Thyroid gland (tissue), 4 donors: Measurements from ENCODE around the gene METTL21A.

Experiments
- POLR2A ChIP-seq, 2 donors: fragments of 450-650 bp; IDR thresholded peaks; one replicate each; pipeline ENCODE4 v1.6.1; 2017; ENCODE audit warnings: antibody characterized with exemption in 2 of 2, mild to moderate bottlenecking in 2 of 2, moderate library complexity in 1 of 2
- TF ChIP-seq, protein P1 (sequence below), 6 experiments: fragments of 200-600 bp in 3 of 6; fragments of 450-650 bp in 3 of 6; sonication (generic) in 3 of 6; IDR thresholded peaks; one replicate each; pipeline ENCODE4 v1.5.1; 2016 to 2019; ENCODE audit warnings: antibody characterized with exemption in 6 of 6, mild to moderate bottlenecking in 2 of 6, inconsistent platforms in 1 of 6, moderate library complexity in 1 of 6

DNA sequence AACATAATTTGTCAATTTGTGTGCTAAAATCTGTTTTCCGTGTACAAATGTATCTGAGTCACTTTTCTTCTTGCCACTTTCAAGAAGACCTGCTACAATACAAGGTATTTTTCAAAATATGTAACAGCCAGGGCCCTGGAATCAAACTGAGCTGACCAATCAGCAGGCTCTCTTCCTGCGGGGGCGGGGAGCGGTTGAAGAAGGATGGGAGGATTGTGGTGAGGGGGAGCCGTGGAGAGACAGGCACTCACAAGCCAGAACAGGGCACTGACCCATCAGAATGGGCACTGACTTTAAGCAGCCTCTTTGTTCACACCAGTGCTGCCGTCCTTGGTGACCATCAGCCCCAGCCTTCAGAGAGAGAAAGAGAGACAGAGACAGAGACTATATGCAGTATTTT, 45.7 kb upstream of the METTL21A start:
- TF ChIP-seq, protein P1, sequence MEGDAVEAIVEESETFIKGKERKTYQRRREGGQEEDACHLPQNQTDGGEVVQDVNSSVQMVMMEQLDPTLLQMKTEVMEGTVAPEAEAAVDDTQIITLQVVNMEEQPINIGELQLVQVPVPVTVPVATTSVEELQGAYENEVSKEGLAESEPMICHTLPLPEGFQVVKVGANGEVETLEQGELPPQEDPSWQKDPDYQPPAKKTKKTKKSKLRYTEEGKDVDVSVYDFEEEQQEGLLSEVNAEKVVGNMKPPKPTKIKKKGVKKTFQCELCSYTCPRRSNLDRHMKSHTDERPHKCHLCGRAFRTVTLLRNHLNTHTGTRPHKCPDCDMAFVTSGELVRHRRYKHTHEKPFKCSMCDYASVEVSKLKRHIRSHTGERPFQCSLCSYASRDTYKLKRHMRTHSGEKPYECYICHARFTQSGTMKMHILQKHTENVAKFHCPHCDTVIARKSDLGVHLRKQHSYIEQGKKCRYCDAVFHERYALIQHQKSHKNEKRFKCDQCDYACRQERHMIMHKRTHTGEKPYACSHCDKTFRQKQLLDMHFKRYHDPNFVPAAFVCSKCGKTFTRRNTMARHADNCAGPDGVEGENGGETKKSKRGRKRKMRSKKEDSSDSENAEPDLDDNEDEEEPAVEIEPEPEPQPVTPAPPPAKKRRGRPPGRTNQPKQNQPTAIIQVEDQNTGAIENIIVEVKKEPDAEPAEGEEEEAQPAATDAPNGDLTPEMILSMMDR (IDR thresholded peaks at IDR 0.05): no peak
- no peak for TF ChIP-seq POLR2A (IDR thresholded peaks at IDR 0.05)
